ENCODE measurements around the gene HTR6. TPM values are rescaled to one million over a fixed set of nuclear protein-coding genes. Genes with fewer than 3 reads are reported as not detected.
A peak's percentile ranks its signal among the peaks of the same experiment; 100 is the strongest.

The HTR6 gene
- total and polyA plus RNA-seq, 8 donors, result 0.09 TPM; not detected in 7

- DNase-seq, result no peak
- TF ChIP-seq CTCF (IDR thresholded peaks at IDR 0.05), result no peak
- Histone ChIP-seq H3K27me3 (peaks cover 0 to 12% of the 10 kb centered on the region in 2 donors), H3K27ac (no peak overlapping the region), H3K9me3 (no peaks in the 10 kb centered on the region), H3K4me3 (no peak overlapping the region), H3K4me1 (peaks cover 13 to 15% of the 10 kb centered on the region in 2 donors), H3K36me3 (no peaks in the 10 kb centered on the region)
- intact Hi-C loops (cut with DNase I), result loop anchor here in 1 of 2 donors (10.0 kb wide), 1 partner anchor 311 kb away; no protein-coding TSS in a partner anchor
- no peak for ATAC-seq
Measured at GRCh38 chr1:19655718-19656080, 9.0 kb upstream of the HTR6 start.

DNA sequence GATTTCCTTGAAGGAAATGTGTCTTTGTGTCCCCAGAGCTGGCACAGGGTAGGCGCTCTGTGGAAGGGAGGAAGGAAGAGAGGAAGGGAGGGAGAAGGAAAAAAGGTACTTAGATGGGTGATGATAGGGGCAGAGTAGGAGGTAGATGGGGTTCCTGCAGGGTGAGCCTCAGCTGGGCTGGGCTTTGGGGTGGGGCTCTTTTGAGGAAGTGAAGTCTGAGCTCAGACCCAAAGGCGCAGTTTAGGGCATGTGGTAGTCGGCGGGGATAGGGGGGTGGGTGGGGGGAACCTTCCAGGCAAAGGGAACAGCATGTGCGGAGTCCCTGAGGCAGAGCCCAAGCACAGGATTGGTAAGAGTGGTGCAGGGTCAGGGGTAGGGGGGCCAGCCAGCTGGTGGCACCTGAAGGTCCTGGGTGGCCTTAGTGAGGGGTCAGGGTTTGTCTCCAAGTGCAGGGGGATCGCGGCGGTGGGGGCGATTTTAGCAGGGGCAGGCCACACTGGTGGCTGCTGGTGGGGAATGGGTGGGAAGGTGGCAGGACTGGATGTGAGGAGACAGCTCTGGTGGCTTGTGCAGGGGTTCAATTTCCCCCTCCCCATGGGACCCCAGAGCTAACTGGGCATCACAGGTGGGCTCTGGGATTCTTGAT is 8.4 kb upstream of the HTR6 start:
- H3K4me1 ChIP-seq, result peaks cover 10 to 13% of the 10 kb centered on the region in 2 donors
- no peak for ATAC-seq
- intact Hi-C loops (cut with DNase I), result loop anchor here in 1 of 2 donors (10.0 kb wide), 1 partner anchor 311 kb away; no protein-coding TSS in a partner anchor

DNA sequence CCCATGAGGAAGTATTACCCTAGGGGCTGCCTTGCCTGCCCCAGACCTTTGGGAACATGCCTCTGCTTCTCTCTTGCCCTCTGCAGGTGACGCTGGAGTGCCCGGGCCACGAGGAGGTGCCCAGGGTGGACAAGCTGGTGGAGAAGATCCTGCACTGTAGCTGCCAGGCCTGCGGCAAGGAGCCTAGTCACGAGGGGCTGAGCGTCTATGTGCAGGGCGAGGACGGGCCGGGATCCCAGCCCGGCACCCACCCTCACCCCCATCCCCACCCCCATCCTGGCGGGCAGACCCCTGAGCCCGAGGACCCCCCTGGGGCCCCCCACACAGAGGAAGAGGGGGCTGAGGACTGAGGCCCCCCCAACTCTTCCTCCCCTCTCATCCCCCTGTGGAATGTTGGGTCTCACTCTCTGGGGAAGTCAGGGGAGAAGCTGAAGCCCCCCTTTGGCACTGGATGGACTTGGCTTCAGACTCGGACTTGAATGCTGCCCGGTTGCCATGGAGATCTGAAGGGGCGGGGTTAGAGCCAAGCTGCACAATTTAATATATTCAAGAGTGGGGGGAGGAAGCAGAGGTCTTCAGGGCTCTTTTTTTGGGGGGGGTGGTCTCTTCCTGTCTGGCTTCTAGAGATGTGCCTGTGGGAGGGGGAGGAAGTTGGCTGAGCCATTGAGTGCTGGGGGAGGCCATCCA is 7.8 kb upstream of the HTR6 start:
- intact Hi-C loops (cut with DNase I), result loop anchor here in 1 of 2 donors (10.0 kb wide), 1 partner anchor 312 kb away; no protein-coding TSS in a partner anchor
- TF ChIP-seq CTCF (IDR thresholded peaks at IDR 0.05), result no peak

More for the DNA sequence above, 8.4 kb upstream of the HTR6 start:
- Histone ChIP-seq H3K9me3 (no peaks in the 10 kb centered on the region), H3K4me3 (no peak overlapping the region), H3K27ac (no peak overlapping the region), H3K36me3 (no peaks in the 10 kb centered on the region), H3K27me3 (peaks cover 0 to 18% of the 10 kb centered on the region in 2 donors)
- no peak for DNase-seq
- no peak for TF ChIP-seq CTCF (IDR thresholded peaks at IDR 0.05)

DNA sequence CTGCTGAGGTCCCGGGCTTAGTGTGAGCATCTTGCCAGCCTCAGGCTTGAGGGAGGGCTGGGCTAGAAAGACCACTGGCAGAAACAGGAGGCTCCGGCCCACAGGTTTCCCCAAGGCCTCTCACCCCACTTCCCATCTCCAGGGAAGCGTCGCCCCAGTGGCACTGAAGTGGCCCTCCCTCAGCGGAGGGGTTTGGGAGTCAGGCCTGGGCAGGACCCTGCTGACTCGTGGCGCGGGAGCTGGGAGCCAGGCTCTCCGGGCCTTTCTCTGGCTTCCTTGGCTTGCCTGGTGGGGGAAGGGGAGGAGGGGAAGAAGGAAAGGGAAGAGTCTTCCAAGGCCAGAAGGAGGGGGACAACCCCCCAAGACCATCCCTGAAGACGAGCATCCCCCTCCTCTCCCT is 7.2 kb upstream of the HTR6 start:
- Histone ChIP-seq H3K27me3 (peaks cover 0 to 30% of the 10 kb centered on the region in 2 donors), H3K9me3 (no peaks in the 10 kb centered on the region), H3K27ac (no peak overlapping the region), H3K4me1 (peaks cover 8 to 13% of the 10 kb centered on the region in 2 donors), H3K4me3 (no peak overlapping the region), H3K36me3 (no peaks in the 10 kb centered on the region)
- DNase-seq (peak in 1 of 4 donors; percentile 60), ATAC-seq (no peak)
- no peak for TF ChIP-seq CTCF (IDR thresholded peaks at IDR 0.05)
- intact Hi-C loops (cut with DNase I), result loop anchor here in 1 of 2 donors (10.0 kb wide), 1 partner anchor 313 kb away; no protein-coding TSS in a partner anchor

More for the DNA sequence above, 7.8 kb upstream of the HTR6 start:
- peak in 1 of 4 donors; percentile 2 for DNase-seq
- Histone ChIP-seq H3K27me3 (peaks cover 0 to 24% of the 10 kb centered on the region in 2 donors), H3K4me3 (no peak overlapping the region), H3K9me3 (no peaks in the 10 kb centered on the region), H3K27ac (no peak overlapping the region), H3K4me1 (peaks cover 8 to 13% of the 10 kb centered on the region in 2 donors), H3K36me3 (no peaks in the 10 kb centered on the region)
- no peak for ATAC-seq

GRCh38 chr1:19658186-19658585 is 6.5 kb upstream of the HTR6 start:
- intact Hi-C loops (cut with DNase I), result loop anchor here in 1 of 2 donors (10.0 kb wide), 1 partner anchor 313 kb away; no protein-coding TSS in a partner anchor
- DNase-seq (peak in 1 of 4 donors; percentile 55), ATAC-seq (no peak)
- TF ChIP-seq CTCF (IDR thresholded peaks at IDR 0.05), result no peak
- no peaks in the 10 kb centered on the region for H3K9me3 ChIP-seq
- H3K4me3 ChIP-seq, result no peak overlapping the region
- H3K27ac ChIP-seq, result no peak overlapping the region
- H3K27me3 ChIP-seq, result peaks cover 0 to 37% of the 10 kb centered on the region in 2 donors
- peaks cover 8 to 13% of the 10 kb centered on the region in 2 donors for H3K4me1 ChIP-seq
- H3K36me3 ChIP-seq, result no peaks in the 10 kb centered on the region

Data from left lung (tissue), 10 donors.